GM08714 (cell line): ENCODE measurements around the gene FEV.

Experiments used
- H3K4me3 ChIP-seq: fragments of 200-500 bp; sonication (Bioruptor generic); 2 replicates; pipeline ENCODE4 v1.5.1; 2014; ENCODE audit warnings: mild to moderate bottlenecking, low read length, inconsistent platforms
- ZNF274 ChIP-seq: IDR thresholded peaks from 2 replicates; pipeline ENCODE4 v1.6.1; 2012; ENCODE audit warnings: mild to moderate bottlenecking, low read depth, low read length

Gene FEV

DNA sequence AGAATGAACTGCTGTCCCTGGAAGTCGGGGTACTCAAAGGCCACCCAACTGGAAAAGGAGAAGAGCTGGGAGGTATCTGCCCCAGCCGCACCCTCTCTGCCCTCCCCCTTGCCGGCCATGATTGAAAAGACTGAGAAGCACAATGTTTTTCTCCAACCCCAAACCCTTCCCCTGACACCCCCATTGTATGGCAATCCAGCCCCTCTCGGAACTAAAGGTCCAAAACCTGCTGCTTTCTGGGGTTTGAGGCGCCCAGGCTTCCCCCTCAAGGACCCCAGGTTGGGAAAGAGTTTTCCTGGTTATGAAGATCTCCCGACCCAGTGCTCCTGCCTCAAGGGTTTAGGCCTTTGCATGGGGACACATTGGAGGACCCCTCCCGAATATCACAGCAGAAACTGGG is 7.2 kb upstream of the FEV start:
- no peak for TF ChIP-seq ZNF274

DNA sequence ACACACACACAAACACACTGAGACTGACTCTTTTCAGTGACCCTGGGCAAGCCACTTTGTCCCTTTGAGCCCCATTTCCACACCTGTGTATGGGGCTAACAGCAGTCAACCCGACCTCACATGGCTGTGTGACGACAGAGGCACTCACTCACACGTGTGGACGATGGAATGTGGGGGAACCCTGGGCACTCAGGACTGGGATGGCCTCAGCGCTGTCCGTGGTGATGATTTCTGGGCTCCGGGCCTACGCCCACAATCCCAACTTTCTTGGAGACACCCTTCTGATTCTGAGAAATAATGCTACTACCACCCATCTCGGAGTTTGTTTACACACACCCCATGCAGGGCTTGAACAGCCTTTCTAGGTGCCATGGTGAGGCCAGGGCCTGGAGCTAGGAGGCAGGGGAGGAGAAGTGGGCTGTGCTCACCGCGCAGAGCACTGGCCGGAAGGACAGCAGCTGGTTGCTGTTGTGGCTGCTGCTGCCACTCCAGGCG is 6.7 kb upstream of the FEV start:
- no peak for TF ChIP-seq ZNF274
- no peak overlapping the region for H3K4me3 ChIP-seq

More for the DNA sequence above, 7.2 kb upstream of the FEV start:
- H3K4me3 ChIP-seq: no peak overlapping the region

DNA sequence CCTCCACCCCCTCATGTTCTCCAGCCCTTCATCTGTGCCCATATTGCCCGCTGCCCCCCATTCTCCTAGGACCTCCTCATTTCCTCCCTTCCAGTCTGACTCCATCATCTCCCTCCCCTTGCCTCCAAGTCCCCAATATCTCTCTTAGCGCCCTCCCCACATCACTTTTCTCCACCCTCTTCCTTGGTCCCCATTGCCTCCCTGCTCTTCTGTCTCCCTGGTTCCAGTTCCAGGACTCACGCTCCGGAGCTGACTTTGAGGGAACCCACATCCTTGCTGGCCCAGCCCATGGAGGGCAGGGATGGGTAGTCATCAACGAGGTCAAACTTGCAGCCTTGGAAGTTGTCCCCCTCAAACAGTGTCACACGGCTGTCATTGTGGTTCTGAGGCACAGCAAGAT is 5.6 kb upstream of the FEV start:
- TF ChIP-seq ZNF274: no peak
- no peak overlapping the region for H3K4me3 ChIP-seq

DNA sequence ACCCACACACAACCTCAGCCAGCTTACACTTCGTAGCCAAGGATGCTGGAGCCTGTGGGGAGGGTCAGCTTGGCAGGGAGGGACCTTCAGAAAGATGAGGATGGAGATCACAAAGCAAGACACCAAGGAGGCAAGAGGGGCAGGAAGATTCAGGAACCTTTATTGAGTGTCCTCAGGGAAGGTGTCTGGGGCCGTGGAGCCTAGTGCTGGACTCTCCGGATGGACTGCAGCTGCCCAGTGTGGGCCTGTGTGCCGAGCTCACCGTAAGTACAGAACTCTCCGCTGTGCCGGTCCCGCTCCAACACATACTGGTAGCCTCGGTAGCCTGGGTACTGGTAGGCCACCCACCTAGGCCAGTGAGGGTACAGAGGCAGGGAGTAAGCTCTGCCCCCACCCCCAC is 5.1 kb upstream of the FEV start:
- no peak overlapping the region for H3K4me3 ChIP-seq
- TF ChIP-seq ZNF274: no peak

DNA sequence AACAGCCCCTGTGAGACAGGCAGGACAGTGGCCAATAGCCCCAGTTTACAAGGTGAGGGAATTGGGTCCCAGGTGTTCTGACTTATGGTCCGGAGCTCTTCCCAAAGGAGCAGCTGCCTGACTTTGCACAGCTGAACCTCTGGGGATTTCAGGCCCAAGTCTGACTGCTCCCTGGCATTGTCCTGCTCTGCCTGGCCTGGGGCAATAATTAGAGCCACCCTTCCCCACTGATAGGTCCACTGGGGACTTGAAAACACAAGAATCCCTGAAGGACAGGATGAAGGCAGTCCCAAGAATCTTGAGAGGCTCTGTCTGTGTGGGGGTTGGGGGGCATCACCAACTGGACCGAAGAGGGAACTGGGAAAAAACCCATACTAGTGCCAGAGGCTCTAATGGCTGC is 3.7 kb upstream of the FEV start:
- no peak for TF ChIP-seq ZNF274
- H3K4me3 ChIP-seq: no peak overlapping the region

DNA sequence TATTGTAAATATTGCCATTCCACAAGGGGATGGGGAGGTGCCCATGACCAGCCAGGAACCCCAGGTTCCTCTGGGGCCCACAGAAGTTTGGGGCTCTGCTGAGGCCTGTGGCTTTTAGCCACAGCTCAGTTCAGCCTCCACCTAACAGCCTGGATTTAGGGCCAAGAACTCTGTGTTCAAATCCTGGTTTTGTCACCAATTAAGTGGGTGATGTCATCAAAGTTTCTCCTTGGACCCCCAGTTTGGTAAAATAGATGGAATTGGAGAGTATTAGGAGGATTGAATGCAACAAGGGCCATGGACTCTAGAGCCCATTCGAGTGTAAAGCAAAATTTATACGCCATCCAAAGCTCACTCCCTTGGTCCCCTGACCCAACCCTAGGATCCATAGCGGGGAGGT is 3.2 kb upstream of the FEV start:
- TF ChIP-seq ZNF274: no peak
- no peak overlapping the region for H3K4me3 ChIP-seq

DNA sequence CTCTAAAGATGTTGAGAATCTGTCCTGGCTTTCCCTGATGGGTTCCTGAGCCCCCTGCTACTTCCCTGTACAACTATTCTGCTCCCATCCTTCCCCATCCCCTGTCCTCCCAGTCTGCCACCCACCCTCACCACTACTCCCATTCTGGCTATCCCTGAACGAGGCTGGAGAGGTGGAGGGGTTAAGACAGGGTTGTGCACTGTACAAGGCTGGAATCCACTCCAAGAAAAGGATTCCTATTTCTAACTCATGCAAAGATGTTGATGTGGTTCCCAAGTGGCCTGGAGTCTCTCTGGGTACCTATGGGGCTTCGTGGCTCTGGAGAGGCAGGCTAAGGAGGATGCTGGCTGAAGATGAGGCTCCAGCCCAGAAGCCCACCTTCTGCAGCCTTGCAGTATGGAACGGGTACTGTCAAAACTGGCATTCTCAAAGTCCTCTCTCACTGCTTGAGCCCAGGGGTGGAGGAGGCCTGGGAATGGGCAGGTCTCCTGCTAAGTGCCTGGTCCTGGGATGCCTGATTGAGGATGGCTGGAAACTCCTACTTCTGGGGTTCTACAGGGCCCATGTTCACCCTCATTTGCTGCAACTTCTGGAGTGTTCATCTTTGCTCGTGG is 1.3 kb upstream of the FEV start:
- H3K4me3 ChIP-seq: no peak overlapping the region
- no peak for TF ChIP-seq ZNF274

DNA sequence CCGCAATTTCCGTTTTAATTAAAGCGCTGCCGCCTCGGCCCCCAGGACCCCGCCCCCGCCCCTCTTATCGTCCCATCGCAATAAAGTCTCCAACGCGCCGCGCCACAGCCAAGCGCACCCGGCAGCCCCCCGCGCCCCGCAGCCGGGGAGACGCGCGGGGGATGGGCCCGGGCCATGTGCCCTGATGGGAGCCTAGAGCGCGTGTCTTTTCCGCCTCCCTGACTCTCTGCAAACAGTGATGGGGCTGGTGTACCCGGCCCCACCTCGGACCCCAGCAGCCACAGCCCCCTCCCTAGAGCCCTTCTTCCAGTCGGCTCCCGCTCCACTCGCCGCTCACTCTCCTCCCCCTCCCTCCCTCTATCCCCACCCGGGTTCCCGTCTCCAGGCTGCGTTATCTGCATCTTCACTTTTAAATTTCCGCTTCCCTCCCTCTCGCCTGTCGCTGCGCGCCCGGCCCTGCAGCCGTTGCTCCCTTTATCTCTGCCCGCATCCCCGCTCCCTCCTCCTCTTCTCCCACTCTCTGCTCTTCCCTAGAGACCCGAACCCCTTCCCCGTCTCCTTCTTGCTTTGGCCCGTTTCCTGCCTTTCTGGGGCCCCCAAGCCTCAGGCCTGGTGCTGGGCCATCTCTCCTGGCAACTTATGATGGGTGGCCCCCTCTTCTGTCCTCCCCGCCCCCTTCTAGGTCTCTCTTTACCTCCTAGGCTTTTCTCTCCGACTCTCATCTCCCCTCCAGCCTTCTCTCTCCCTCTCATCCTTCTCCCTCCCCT is 524 bp upstream of the FEV start:
- no peak for TF ChIP-seq ZNF274
- H3K4me3 ChIP-seq: no peak overlapping the region

DNA sequence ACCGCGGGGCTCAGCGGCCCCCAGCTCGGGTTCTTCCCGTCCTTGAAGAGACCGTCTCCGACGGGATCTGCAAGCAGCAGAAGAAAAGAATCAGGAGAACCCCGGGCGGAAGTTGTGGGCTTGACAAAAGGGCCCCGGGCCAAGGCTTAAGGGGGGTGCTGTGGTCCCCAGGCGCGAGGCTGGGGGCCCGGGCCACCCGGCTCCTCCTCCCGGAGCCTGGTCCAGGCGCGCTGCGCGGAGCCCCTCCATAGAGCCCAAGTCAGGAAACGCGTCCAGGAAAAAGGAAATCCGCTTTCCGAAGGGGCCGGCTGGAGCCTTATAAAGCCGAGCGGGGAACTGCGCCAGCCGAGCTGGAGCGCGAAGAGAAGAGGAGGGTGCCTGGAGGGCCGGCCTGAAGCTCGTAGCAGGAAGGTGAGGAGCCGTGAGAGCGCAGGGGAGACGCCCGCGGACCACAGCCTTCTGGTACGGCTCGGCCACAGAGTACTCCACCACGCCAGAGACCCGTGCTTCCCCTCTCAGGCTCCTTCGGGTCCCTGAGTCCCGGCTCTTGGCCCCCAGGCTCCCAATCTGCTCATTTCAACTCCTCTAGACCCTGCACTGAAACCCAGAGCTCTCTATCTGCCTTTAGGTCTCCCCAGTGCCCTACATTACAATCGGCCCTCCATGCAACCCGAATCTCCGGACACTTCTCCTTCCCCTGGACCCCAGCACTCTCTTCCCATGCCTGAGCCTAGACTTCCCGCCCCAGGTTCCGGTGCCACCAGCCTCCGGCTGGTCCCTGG is 554 bp downstream of the FEV start:
- TF ChIP-seq ZNF274: no peak
- no peak overlapping the region for H3K4me3 ChIP-seq

DNA sequence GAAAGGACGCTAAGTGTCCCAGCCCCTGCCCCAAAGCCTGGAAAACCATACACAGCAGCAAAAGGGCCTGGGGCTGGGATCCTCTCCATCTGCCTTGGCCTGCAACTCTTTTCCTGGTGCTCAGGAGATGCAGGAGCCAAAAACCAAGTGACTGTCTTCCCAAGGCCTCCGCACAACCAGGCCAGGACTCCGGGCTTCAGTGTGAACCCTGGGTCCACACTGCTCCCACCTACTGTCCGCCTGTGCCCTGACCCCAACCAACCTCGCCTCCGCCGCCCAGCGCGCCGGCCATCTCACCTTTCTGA is 1.1 kb downstream of the FEV start:
- TF ChIP-seq ZNF274: no peak
- no peak overlapping the region for H3K4me3 ChIP-seq

DNA sequence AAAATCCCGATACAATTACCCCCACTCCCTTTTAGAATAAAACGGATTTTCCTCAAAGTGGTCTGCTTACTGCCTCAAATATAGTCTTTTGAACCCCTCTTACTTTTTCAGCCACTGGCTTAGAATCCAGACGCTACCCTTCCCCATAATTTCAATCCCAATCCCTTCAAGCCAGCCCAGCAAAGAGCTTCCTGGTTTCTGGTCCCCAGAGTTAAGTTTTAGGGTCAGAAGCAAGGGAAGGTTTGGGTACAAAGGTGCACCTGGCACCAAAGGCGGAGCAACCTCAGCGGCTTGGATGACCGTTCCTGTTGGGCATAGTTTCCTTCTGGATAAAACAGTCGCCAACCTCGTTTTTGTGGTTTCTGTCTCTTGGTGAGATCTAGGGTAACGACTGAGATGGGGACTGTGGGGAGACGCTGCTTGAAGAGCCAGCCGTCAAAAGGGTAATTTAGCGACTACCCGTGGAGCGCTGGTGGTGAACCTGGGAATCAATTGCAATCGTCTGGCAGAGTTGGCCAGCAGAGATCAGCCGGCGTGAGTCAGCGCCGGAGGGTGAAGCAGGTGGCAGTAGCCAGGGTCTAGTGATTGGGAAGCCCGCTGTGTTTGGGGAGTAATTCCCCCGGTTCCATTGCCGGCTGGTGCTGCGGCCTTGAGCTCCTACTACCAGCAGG is 1.6 kb downstream of the FEV start:
- no peak for TF ChIP-seq ZNF274
- no peak overlapping the region for H3K4me3 ChIP-seq

DNA sequence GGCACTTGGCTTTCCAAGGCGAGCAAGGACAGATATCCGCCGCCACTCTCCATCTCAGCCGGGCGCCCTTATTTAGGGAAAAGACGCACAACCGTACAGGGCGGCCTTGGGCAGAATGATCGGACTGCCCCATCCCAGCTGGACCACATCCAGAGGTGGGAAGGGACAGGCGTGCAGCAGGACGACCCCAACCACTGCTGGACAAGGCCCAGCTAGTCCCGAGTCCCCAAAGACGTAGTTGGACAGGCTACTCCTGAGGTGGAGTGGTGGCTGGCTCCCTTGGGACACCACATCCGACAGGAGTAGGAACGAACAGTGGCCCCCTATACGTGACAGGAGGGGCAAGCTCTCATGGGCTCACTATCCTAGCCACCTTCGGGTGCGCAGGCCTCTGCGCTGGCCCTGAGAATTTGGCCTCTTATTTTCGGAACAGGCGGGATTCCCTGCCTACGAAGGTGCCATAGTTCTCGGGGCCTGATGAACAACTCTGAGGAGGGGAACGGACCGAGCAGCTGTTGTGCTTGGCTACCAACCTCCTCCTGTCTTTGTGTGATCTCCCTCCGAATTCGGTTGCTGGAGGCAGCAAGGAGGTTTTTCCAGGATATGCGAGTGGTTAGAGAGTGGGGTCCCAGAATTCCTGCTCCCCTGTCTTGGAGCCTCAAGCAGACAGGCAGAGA is 2.3 kb downstream of the FEV start:
- TF ChIP-seq ZNF274: no peak
- no peak overlapping the region for H3K4me3 ChIP-seq

DNA sequence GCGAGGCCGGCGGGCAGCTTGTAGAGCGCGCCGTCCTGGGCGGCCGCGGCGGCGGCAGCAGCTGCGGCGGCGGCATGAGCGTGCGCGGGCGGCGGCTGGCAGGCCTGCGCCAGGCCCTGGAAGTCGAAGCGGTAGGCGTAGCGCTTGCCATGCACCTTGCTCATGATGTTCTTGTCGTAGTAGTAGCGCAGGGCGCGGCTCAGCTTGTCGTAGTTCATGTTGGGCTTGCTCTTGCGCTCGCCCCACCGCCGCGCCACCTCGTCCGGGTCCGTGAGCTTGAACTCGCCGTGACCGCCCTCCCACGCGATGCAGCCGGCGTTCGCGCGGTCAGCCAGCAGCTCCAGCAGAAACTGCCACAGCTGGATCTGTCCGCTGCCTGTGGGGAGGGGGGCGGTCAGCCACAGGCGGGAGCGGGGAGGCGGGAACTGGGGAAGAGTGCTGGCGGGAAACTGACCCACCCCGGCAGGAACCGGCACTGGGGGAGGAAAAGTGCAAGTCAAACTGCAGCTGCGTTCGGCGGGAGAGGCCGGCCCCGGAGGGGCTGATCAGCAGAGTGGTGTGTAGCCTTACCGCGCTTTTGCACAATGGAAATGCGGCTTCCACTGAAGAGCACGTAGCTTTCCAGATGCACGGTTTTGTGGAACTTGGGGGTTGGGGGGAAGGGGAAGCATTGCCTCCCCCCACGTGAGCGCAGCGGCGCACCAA is 3.0 kb downstream of the FEV start:
- H3K4me3 ChIP-seq: no peak overlapping the region
- no peak for TF ChIP-seq ZNF274
